H9 (cell line): ENCODE data around the gene GIPC1. TPM values are rescaled to one million over a fixed set of nuclear protein-coding genes. Genes with fewer than 3 reads are reported as not detected.

Experiments used
- DNase-seq: peaks from one replicate; pipeline ENCODE4 v3.0.0-alpha.2; 2017
- H2AFZ ChIP-seq: one replicate; pipeline ENCODE4 v1.6.1; 2013; ENCODE audit warnings: mild to moderate bottlenecking, low read length, control low read depth, moderate library complexity
- H2AK5ac ChIP-seq: 2 replicates; pipeline ENCODE4 v1.6.1; 2013; ENCODE audit warnings: low read length, control low read depth, mixed read lengths; ENCODE audit not compliant: insufficient read length
- H2BK120ac ChIP-seq: one replicate; pipeline ENCODE4 v1.6.1; 2013; ENCODE audit warnings: low read depth, mild to moderate bottlenecking, low read length, control low read depth, inconsistent platforms; ENCODE audit not compliant: poor library complexity, severe bottlenecking
- H2BK12ac ChIP-seq: 2 replicates; pipeline ENCODE4 v1.6.1; 2013; ENCODE audit warnings: low read length, control low read depth, mixed read lengths, low read depth; ENCODE audit not compliant: insufficient read length
- H2BK15ac ChIP-seq: 2 replicates; pipeline ENCODE4 v1.6.1; 2013; ENCODE audit warnings: low read depth, low read length, control low read depth
- H2BK20ac ChIP-seq: one replicate; pipeline ENCODE4 v1.6.1; 2013; ENCODE audit warnings: low read depth, mild to moderate bottlenecking, low read length, control low read depth, inconsistent platforms; ENCODE audit not compliant: poor library complexity, severe bottlenecking
- H2BK5ac ChIP-seq: 2 replicates; pipeline ENCODE4 v1.6.1; 2013; ENCODE audit warnings: low read length, control low read depth, mixed read lengths; ENCODE audit not compliant: insufficient read length
- H3K14ac ChIP-seq: 2 replicates; pipeline ENCODE4 v1.6.1; 2013; ENCODE audit warnings: low read length, control low read depth; ENCODE audit not compliant: insufficient read depth
- H3K18ac ChIP-seq: 2 replicates; pipeline ENCODE4 v1.6.1; 2013; ENCODE audit warnings: low read depth, mild to moderate bottlenecking, mixed read lengths, low read length, control low read depth; ENCODE audit not compliant: insufficient read length
- H3K23ac ChIP-seq: 2 replicates; pipeline ENCODE4 v1.6.1; 2013; ENCODE audit warnings: low read length, control low read depth, mixed read lengths, low read depth; ENCODE audit not compliant: insufficient read length
- H3K23me2 ChIP-seq: 2 replicates; pipeline ENCODE4 v1.6.1; 2013; ENCODE audit warnings: low read depth, mild to moderate bottlenecking, mixed read lengths, low read length, control low read depth; ENCODE audit not compliant: insufficient read length, poor library complexity, severe bottlenecking
- H3K27ac ChIP-seq: 2 replicates; pipeline ENCODE4 v1.5.1; 2013; ENCODE audit warnings: low read length, control low read depth, mixed read lengths, low read depth; ENCODE audit not compliant: insufficient read length
- H3K27me3 ChIP-seq: 2 replicates; pipeline ENCODE4 v1.6.1; 2013; ENCODE audit warnings: low read length, control low read depth, inconsistent platforms; ENCODE audit not compliant: insufficient read depth
- H3K4ac ChIP-seq: 2 replicates; pipeline ENCODE4 v1.6.1; 2013; ENCODE audit warnings: low read depth, mild to moderate bottlenecking, control low read depth, inconsistent platforms, low read length, moderate library complexity
- H3K4me1 ChIP-seq: 2 replicates; pipeline ENCODE4 v1.6.1; 2013; ENCODE audit warnings: low read length, control low read depth, inconsistent platforms; ENCODE audit not compliant: insufficient read depth
- H3K4me2 ChIP-seq: 2 replicates; pipeline ENCODE4 v1.6.1; 2013; ENCODE audit warnings: low read length, control low read depth, mixed read lengths; ENCODE audit not compliant: insufficient read length, insufficient read depth
- H3K56ac ChIP-seq: 2 replicates; pipeline ENCODE4 v1.6.1; 2013; ENCODE audit warnings: low read depth, mild to moderate bottlenecking, mixed read lengths, low read length, control low read depth; ENCODE audit not compliant: insufficient read length
- H3K79me1 ChIP-seq: 2 replicates; pipeline ENCODE4 v1.6.1; 2013; ENCODE audit warnings: low read depth, mild to moderate bottlenecking, moderate library complexity, low read length, control low read depth, inconsistent platforms; ENCODE audit not compliant: insufficient read depth, poor library complexity, severe bottlenecking
- H3K79me2 ChIP-seq: 2 replicates; pipeline ENCODE4 v1.6.1; 2013; ENCODE audit warnings: low read length, control low read depth, inconsistent platforms; ENCODE audit not compliant: insufficient read depth
- H3K9ac ChIP-seq: 2 replicates; pipeline ENCODE4 v1.6.1; 2013; ENCODE audit warnings: low read length, control low read depth, mixed read lengths; ENCODE audit not compliant: insufficient read length; ENCODE audit errors: extremely low read depth
- H3K9me3 ChIP-seq: one replicate; pipeline ENCODE4 v1.6.1; 2013; ENCODE audit warnings: low read depth, low read length, inconsistent platforms; ENCODE audit not compliant: control insufficient read depth
- H3T11ph ChIP-seq: one replicate; pipeline ENCODE4 v1.6.1; 2013; ENCODE audit warnings: mild to moderate bottlenecking, low read length, control low read depth, inconsistent platforms
- H4K20me1 ChIP-seq: one replicate; pipeline ENCODE4 v1.6.1; 2013; ENCODE audit not compliant: control insufficient read depth, insufficient read length, insufficient read depth
- H4K5ac ChIP-seq: 2 replicates; pipeline ENCODE4 v1.6.1; 2013; ENCODE audit warnings: low read depth, mild to moderate bottlenecking, mixed read lengths, low read length, control low read depth; ENCODE audit not compliant: insufficient read length
- H4K8ac ChIP-seq: replicated peaks from 2 replicates; pipeline ENCODE4 v1.6.1; 2013; ENCODE audit warnings: low read length, control low read depth, mixed read lengths, low read depth; ENCODE audit not compliant: insufficient read length
- H4K91ac ChIP-seq: 2 replicates; pipeline ENCODE4 v1.6.1; 2013; ENCODE audit warnings: low read depth, mild to moderate bottlenecking, moderate library complexity, mixed read lengths, low read length, control low read depth; ENCODE audit not compliant: insufficient read length
- H3K27ac Mint-ChIP-seq, 3 experiments: 2 replicates in 2 of 3; 3 replicates in 1 of 3; pipeline ENCODE4 v1.8.0; 2020 to 2021; ENCODE audit warnings: mixed read lengths in 3 of 3, mild to moderate bottlenecking in 1 of 3, moderate library complexity in 1 of 3
- H3K27me3 Mint-ChIP-seq: 2 replicates; pipeline ENCODE4 v1.8.0; 2021; ENCODE audit warnings: low read depth, mild to moderate bottlenecking, moderate library complexity, mixed read lengths
- H3K36me3 Mint-ChIP-seq, 3 experiments: 2 replicates in 2 of 3; 3 replicates in 1 of 3; pipeline ENCODE4 v1.8.0; 2020 to 2021; ENCODE audit warnings: low read depth in 3 of 3, mixed read lengths in 3 of 3; ENCODE audit not compliant: insufficient read depth in 1 of 3
- H3K4me1 Mint-ChIP-seq, 2 experiments: 2 replicates each; pipeline ENCODE4 v1.8.0; 2020; ENCODE audit warnings: mixed read lengths in 2 of 2
- H3K4me3 Mint-ChIP-seq, 2 experiments: 2 replicates in 1 of 2; 3 replicates in 1 of 2; pipeline ENCODE4 v1.8.0; 2020 to 2021; ENCODE audit warnings: mild to moderate bottlenecking in 2 of 2, mixed read lengths in 2 of 2, moderate library complexity in 1 of 2
- H3K9me3 Mint-ChIP-seq, 2 experiments: 2 replicates in 1 of 2; 3 replicates in 1 of 2; pipeline ENCODE4 v1.8.0; 2020; ENCODE audit warnings: mild to moderate bottlenecking in 2 of 2, mixed read lengths in 2 of 2, moderate library complexity in 1 of 2
- CTCF ChIP-seq: fragments of 200-600 bp; sonication (generic); conservative IDR thresholded peaks from 3 replicates; pipeline ENCODE4 v1.8.0; 2021; ENCODE audit warnings: antibody characterized with exemption, mild to moderate bottlenecking
- WGBS: extraction: QIAGEN DNeasy Blood & Tissue Kit; methylation state at CpG from one replicate; pipeline ENCODE4 v1.1.7; 2013; ENCODE audit warnings: missing lambda C conversion rate, low lambda C conversion rate, mixed read lengths; ENCODE audit not compliant: insufficient read length; ENCODE audit errors: extremely low coverage; 5-methylcytosine and 5-hydroxymethylcytosine counted together
- total RNA-seq: library from RNA; stranded (reverse); gene quantifications from 2 replicates; pipeline ENCODE4 v1.2.1, GENCODE V29; 2021

The GIPC1 gene
- total RNA-seq, 1 experiment from 2014 or later, result 70.6 TPM

- no peak within 1 kb of the TSS; the same call in 1 of the 2 replicates for H3K14ac ChIP-seq
- no peak within 1 kb of the TSS for H2AFZ ChIP-seq
- peak within 1 kb of the TSS in 2 of 3 experiments; percentile 86 to 88; a peak in 4 of 7 replicates for H3K27ac Mint-ChIP-seq
- H3K9me3 Mint-ChIP-seq, result no peaks in the 10 kb centered on the region; a peak in 1 of 5 replicates
- no peak within 1 kb of the TSS for H3T11ph ChIP-seq
- no peak within 1 kb of the TSS; a peak in 3 of 5 replicates for H3K4me3 Mint-ChIP-seq
- peaks cover 20 to 39% of the 10 kb centered on the region in 2 experiments for H3K4me1 Mint-ChIP-seq
- peak within 1 kb of the TSS; percentile 55; the same call in 1 of the 2 replicates for H2BK15ac ChIP-seq
- H2BK120ac ChIP-seq, result no peak within 1 kb of the TSS
- peak; percentile 69 for DNase-seq
- H3K36me3 Mint-ChIP-seq, result peaks cover 6 to 27% (median 12%) of the 10 kb centered on the region in 3 experiments; a peak in 6 of 7 replicates
- no peaks in the 10 kb centered on the region for H3K9me3 ChIP-seq
- H2BK12ac ChIP-seq, result no peak within 1 kb of the TSS
- H3K23ac ChIP-seq, result no peak within 1 kb of the TSS
- H3K56ac ChIP-seq, result no peak within 1 kb of the TSS
- peak within 1 kb of the TSS; percentile 21 for H3K18ac ChIP-seq
- H3K27ac ChIP-seq, result no peak within 1 kb of the TSS
- no peak within 1 kb of the TSS for H4K91ac ChIP-seq
- no CpG with 5 or more reads among the region's 33 CpGs for WGBS
- H4K8ac ChIP-seq, result no peak within 1 kb of the TSS
- no peak within 1 kb of the TSS for H3K4me2 ChIP-seq
- TF ChIP-seq CTCF, result peak; percentile 64
- H3K23me2 ChIP-seq, result peaks cover 7% of the 10 kb centered on the region
- no peak within 1 kb of the TSS for H4K5ac ChIP-seq
- H2BK20ac ChIP-seq, result no peak within 1 kb of the TSS
- H2AK5ac ChIP-seq, result no peak within 1 kb of the TSS
- no peak within 1 kb of the TSS for H3K9ac ChIP-seq
- no peaks in the 10 kb centered on the region for H3K79me2 ChIP-seq
- H4K20me1 ChIP-seq, result no peaks in the 10 kb centered on the region
- no peak within 1 kb of the TSS for H3K4ac ChIP-seq
- no peaks in the 10 kb centered on the region for H3K27me3 ChIP-seq
- peaks cover 2% of the 10 kb centered on the region; the same call in 1 of the 2 replicates for H3K27me3 Mint-ChIP-seq
- H2BK5ac ChIP-seq, result no peak within 1 kb of the TSS
- no peaks in the 10 kb centered on the region for H3K79me1 ChIP-seq
- H3K4me1 ChIP-seq, result no peaks in the 10 kb centered on the region; the same call in 1 of the 2 replicates
Observed at GRCh38 chr19:14475251-14476073, 20.5 kb downstream of the GIPC1 start, which contains the start of gene PTGER1. TSS of gene PTGER1 (minus strand) at chr19:14475354. CDS start at chr19:14474320, 1,034 bp downstream.
